ENCODE data around the gene TMEM35B.
"Not testable (repeated sequence)": the region's sequence is repeated elsewhere in the genome, so short reads cannot be mapped to it uniquely, and the experiment has no call there.

The TMEM35B gene

DNA sequence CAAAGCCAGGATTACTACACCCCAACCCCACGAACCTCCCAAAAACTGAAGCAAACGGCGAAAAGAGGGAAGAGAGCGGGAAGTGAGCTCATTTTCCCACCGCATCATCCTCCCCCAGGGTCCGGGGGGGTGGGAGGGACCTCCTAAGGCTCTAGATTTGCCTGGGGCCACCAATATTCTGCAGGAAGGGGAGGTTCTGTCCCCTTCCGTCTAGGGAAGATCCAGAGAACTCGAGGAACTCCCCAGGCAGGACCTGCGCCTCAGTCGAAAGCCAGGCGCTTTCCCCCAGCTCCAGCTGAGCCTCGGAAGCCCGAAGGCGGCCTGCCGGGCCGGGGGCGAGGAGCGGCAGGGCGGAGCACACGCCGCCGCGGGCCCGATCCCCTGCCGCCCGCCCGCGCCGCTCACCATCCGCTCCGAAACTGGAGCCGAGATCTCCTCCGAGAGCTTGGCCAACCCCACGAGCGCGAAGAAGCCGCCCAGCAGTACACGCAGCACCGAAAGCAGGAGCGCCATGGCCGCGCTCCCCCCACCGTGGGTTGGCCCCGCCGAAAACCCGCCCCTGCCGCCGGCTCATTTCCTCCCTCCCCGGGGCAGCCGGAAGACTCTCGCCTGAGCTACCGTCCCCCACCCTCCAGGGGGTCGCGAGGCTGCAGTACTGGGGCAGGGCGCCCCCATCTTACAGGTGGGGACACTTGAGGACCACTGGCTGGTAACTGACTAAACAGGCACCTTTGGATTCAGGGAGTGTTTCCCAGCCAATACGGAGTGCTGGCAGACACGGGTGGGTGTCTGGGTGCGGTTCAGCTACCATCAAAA, at the start of gene TMEM35B:
Gene TMEM35B, minus strand, starts transcription at position 555 of the 816 bp plus-strand sequence. Its CDS starts 42 bp downstream, at position 513.
- peak; percentile 80 for DNase-seq

- no peak for DNase-seq
Observed at GRCh38 chr1:35033346-35033745, 48.2 kb upstream of the TMEM35B start.

DNA sequence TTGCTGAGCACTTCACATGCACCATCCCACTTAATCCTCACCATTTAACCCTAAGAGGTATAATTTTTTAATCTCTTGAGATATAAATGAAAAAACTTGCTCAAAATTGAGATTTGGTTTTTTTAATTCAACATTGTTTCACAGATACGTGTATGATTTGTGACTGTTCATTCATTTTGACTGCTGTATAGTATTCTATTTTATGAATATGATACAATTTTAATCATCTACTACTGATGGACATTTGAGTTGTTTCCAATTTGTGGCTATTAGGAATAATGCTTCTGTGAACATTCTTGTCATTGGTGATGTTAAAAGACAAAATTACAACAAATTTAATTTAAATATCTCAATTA, 47.2 kb upstream of the TMEM35B start:
- no peak for DNase-seq

DNA sequence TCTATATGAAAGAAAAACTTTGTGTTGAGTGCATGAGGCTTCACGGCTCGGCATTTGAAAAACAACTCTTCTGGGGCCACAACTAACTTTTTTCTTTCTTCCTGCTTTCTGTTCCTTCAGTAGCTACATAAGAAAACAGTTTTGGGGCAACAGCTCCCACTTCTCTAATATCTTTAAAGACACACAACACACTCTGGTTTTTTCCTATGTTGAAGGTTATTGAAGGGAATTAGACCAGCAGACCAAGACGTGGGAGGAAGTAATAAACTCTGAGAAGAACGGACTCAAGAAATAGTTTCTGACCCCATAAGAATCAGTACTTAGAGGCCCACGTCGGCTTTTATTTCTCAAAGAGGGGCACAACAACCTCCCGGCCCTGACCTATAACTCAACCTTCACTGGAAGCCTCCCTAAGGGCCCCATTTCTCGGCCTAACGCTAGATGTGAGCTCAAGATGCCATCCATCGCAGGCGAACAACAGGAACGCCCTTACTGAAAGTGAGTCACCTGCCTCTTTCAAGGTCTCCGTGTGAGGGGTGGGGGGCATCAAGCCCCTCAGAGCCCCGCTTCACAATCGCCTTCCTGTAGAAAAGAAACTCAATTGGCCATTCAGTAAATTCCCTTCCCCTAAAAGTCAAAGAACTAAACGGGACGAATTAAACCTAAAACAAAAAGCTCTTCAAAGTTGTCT, 45.8 kb upstream of the TMEM35B start:
- DNase-seq = peak; percentile 59

GRCh38 chr1:35030338-35030737, 45.2 kb upstream of the TMEM35B start:
- DNase-seq = no peak

DNA sequence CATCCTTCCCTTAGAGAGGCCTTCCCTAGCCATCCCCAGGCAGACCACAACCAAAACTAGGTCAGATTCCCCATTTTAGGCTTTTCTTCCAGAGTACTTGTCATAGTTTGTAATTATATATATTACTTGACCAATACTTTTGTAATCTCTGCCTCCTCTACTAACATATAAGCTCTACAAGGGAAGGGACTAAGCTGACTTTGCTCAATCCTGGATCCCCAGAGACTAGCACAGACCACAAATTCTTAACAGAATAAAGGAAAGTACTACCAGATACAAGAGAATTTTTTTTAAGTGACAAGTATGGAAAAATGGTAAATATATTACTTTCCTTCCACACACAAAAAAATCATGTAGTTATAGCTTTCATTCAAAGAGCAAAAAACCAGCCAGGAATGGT, 44.6 kb upstream of the TMEM35B start:
- DNase-seq = no peak

GRCh38 chr1:35016406-35016805, 31.3 kb upstream of the TMEM35B start:
- DNase-seq = no peak

GRCh38 chr1:35014486-35014885, 29.3 kb upstream of the TMEM35B start:
- DNase-seq = no peak

GRCh38 chr1:35005711-35006110, 20.6 kb upstream of the TMEM35B start:
- DNase-seq = no peak

GRCh38 chr1:35001743-35002142, 16.6 kb upstream of the TMEM35B start:
- no peak for DNase-seq

- no peak for DNase-seq
Observed at GRCh38 chr1:34994878-34995277, 9.7 kb upstream of the TMEM35B start.

DNA sequence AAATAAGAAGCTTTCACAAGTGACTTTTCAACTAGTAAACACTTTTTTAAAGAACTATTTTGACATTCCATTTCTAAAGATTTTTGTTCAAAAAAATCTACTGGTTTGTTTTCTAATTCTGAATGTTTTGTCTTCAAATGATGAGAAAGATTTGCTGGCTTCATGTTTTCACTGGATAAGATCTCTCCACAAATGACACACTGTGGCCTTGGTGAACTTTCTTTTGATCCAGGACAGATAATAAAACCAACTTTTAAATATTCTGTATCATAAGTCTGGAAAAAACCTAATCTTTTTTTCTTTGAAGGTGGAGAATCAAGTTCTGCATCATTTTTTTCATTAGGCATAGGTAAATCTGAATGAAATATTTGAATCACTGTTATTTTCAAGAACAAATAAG, 3.4 kb upstream of the TMEM35B start:
- no peak for DNase-seq

DNA sequence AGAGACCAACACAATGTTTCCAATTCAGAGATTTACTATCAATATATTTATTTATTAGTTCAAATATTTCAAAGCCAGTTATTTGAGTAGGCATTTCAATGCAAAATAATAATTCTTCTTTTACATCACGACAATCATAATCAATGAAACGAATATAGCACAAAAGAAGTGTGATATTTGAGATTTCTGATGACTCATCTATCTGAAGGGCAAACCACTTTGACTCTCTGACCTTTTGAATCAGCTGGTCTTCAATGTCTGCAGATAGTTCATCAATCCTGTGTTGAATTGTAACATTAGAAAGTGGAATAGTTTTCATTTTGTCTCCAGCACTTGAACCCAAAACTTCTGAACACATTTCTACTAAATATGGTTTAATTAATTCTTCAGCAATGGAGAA, 3.0 kb upstream of the TMEM35B start:
- DNase-seq = no peak

DNA sequence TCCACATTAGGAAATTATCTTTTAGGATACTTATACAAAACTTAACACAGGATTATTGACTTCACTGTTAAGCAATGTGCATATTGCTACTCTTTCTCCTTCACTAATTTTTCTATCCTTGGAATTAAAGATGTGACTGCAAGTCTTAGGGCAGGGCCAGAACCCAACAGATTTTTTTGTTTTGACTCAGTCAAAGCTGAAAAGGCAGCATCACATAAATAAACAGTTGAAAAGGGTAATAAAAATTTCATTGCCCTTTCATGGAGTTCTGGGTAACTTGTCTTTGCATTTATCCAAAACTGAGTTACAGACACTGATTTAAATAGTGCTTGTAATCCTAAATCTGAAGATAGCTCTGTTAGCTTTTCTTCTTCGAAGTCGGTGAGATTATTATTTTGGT, 1.9 kb upstream of the TMEM35B start:
- DNase-seq = no peak

GRCh38 chr1:34985609-34985904, 410 bp upstream of the TMEM35B start:
- not testable (repeated sequence) for DNase-seq

DNA sequence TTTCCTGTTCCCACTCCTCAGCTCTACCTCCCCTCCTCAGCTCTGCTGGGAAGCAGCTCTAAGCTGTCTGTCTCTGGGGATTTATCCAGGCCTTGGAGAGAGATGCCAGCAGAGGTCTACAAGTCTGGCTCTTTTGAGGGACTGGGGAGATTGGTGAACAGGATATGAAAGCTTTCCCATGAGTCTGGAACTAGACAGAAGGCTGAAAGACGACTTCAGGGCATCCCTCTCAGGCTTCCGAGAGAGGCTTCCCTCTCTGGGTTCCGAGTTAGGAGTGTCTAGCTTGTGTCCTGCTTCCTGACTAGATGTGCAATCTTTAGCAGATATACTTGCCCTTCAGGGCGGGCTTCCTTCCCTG, 733 bp downstream of the TMEM35B start:
- no peak for DNase-seq

DNA sequence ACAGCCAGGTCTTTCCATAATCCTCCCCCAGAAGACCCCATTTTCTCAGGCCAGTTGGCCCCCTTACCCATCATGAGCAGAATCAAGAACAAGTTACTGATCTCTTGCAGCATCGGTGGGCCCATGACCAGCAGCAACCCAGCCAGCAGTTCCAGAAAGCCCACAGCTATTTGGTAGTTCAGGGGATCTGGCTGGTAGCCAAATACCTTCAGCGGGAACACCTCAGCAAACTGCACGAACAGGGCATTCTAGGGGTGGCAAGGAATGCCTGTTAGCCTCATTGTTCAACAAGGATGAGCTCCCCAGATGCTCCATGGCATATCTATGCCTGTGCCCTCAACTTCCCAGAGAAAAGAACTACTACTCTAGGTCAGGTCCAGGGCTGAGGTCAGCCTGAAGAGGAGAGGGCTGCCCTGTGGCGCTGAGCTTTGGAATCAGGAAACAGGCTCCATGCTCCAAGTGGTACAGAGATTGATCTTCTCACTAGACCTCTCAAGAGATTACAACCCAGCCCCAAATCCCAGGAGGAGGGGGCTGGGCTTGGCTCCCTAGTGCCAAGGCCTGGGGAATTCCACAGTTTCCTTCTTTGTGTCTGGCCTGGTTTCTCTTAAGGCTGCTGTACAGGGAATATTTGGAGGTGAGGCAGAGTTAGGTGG, 1.3 kb downstream of the TMEM35B start:
- no peak for DNase-seq

GRCh38 chr1:34982820-34983376, 2.2 kb downstream of the TMEM35B start:
- no peak for DNase-seq

DNA sequence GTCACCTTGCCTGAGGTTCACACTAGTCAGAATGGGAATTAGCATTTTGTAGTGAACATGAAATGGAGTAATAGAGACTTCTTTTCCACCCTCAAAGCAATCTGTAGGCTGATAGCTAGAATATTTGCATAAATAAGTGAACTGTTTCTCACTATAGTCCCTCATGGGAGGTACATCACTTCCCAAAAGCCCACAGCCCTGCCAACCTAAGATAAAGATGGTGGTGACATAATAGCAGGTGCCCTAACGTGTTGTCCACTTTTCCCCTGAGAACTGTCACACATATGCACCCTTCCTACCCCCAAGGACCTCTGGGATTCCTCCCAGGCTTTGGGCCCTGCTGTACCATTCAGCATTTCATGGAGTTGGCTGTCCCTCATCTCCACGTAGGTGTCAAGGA, 4.4 kb downstream of the TMEM35B start:
- DNase-seq = no peak

DNA sequence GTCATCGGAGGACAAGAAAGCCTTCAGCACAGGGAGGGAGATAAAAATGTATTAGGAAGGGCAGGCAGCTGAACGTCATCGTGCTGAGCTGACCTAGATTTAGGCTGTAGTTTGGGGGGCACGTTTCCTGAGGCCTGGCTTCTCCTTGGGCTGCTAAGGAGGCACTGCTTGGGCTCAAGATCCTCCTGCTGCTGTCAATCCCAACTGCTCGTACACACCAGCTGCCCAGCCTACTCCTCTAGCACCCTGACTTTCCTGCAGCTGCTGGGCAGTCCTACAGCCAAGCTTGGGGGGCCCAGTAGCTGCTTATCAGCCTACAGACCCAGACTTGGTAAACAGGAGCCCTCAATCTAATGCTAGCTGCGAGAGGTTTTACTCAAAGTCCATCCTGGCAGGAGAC, 6.2 kb downstream of the TMEM35B start:
- DNase-seq = no peak

DNA sequence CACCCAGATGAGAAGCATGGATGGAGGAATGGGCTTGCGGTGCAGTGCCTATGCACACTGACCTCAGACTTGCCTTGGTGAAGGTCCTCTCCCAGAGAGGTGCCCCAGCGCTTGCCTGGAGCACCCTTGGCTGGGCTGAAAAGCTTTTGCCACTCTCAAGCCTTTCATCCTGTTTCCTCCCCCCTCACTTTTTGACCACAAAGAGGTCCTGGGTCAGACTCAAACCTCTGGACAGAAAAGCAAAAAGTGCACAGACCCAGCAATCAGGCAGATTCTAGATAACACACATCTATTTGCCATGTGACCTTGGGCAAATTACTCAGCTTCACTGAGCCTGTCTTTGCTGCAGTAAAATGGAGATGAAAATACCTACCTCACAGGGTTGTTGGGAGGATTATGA, 7.3 kb downstream of the TMEM35B start:
- no peak for DNase-seq

DNA sequence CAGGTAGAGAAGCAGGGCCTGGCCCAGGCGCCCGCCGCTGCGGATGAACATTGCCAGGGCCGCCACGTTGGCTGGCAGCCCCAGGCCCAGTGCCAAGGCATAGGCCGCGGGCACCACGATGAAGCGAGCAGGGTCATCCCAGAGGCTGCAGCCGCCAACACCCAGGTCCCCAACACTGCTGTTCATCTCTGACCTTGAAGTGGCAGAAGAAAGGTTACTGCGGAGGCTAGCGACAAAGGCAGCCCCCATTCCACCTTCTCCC, 8.0 kb downstream of the TMEM35B start:
- no peak for DNase-seq

DNA sequence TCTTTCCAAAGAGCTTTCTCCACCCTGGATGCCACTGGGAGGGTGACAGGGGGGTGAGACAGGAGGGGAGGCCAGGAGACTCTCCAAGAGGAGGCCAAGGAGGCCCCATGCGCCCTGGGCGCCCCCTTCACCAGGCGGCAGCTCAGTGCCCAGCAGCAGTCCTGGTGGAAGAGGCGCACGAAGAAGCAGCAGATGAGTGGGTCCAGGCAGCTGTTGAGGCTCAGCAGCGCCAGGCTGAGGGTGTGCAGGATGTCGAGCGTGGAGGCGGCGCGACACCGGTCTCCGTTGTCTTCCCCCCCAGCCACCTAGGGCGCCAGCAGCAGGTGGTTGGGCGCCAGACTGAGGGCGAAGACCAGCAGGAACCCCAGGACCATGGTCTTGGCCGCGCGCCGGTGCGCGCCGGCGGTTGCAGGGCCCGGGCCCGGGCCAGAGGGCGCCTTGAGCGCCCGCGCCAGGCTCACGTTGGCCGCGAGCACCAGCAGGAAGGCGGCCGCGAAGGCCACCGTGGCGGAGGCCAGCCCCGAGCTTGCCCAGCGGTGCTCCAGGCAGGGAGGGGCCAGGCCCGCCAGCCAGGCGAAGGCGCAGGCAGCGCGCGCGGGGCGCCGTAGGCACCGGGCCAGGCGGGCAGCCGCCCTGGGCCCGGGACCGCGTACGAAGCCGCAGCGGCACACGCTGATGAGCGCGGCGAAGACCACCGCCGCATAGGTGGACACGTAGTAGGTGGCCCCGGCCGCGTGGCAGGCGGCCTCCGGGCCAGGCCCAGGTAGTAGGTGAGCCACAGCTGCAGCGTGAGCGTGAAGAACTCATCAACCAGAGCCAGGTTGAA, 8.6 kb downstream of the TMEM35B start:
- DNase-seq = no peak
